Retinal pigment epithelial cell (primary cell): ENCODE measurements around the gene TET1.
"Not testable (repeated sequence)": the region's sequence is repeated elsewhere in the genome, so short reads cannot be mapped to it uniquely, and the experiment has no call there.

Experiments
- DNase-seq: peaks from one replicate; pipeline ENCODE4 v3.0.0-alpha.2; 2010; ENCODE audit warnings: low read depth
- H3K4me3 ChIP-seq: 2 replicates; pipeline ENCODE4 v1.5.1; 2011; ENCODE audit warnings: mild to moderate bottlenecking, low read length, control low read depth, moderate library complexity
- CTCF ChIP-seq: conservative IDR thresholded peaks from 2 replicates; pipeline ENCODE4 v1.5.1; 2011; ENCODE audit warnings: low read depth, low read length, control low read depth, inconsistent platforms

Gene TET1

GRCh38 chr10:68618234-68618633 lies 58.1 kb downstream of the TET1 start:
- no peak for TF ChIP-seq CTCF
- no peak overlapping the region for H3K4me3 ChIP-seq
- DNase-seq = no peak

- H3K4me3 ChIP-seq = no peak overlapping the region
- DNase-seq = no peak
- TF ChIP-seq CTCF = no peak
Measured at GRCh38 chr10:68619595-68619994, 59.5 kb downstream of the TET1 start.

GRCh38 chr10:68625316-68625921 lies 65.3 kb downstream of the TET1 start:
- TF ChIP-seq CTCF = no peak
- no peak overlapping the region for H3K4me3 ChIP-seq
- no peak for DNase-seq

GRCh38 chr10:68628576-68629127 lies 68.5 kb downstream of the TET1 start:
- no peak overlapping the region for H3K4me3 ChIP-seq
- DNase-seq = no peak
- no peak for TF ChIP-seq CTCF

GRCh38 chr10:68632271-68632560 lies 72.1 kb downstream of the TET1 start:
- H3K4me3 ChIP-seq, DNase-seq: not testable (repeated sequence)

GRCh38 chr10:68633281-68633680 lies 73.1 kb downstream of the TET1 start:
- H3K4me3 ChIP-seq = no peak overlapping the region
- DNase-seq = no peak
- no peak for TF ChIP-seq CTCF

- TF ChIP-seq CTCF = no peak
- no peak overlapping the region for H3K4me3 ChIP-seq
- DNase-seq = no peak
Measured at GRCh38 chr10:68633816-68634466, 73.8 kb downstream of the TET1 start.
